Sigmoid colon (tissue), 7 donors: ENCODE results near the gene NAB2. TPM values are rescaled to one million over a fixed set of nuclear protein-coding genes. Genes with fewer than 3 reads are reported as not detected.

ENCODE experiments used
- DNase-seq: peaks from one replicate; pipeline ENCODE4 v3.0.0-alpha.2; 2019
- H3K27ac ChIP-seq, 4 donors: fragments of 200-600 bp; sonication (generic); one replicate each; pipeline ENCODE4 v1.5.1; 2016 to 2019; ENCODE audit warnings: mild to moderate bottlenecking in 1 of 4
- H3K27me3 ChIP-seq, 3 donors: fragments of 200-600 bp; sonication (generic); one replicate each; pipeline ENCODE4 v1.5.1; 2019; ENCODE audit warnings: mild to moderate bottlenecking in 1 of 3
- H3K36me3 ChIP-seq, 4 donors: fragments of 200-600 bp; sonication (generic); one replicate each; pipeline ENCODE4 v1.5.1; 2016 to 2019
- H3K4me1 ChIP-seq, 4 donors: fragments of 200-600 bp; sonication (generic); one replicate each; pipeline ENCODE4 v1.5.1; 2017 to 2019
- H3K4me3 ChIP-seq, 4 donors: fragments of 200-600 bp; sonication (generic); one replicate each; pipeline ENCODE4 v1.5.1; 2017 to 2019; ENCODE audit warnings: mild to moderate bottlenecking in 2 of 4, moderate library complexity in 1 of 4
- H3K9me3 ChIP-seq, 4 donors: fragments of 200-600 bp in 3 of 4; sonication (generic) in 3 of 4; one replicate each; pipeline versions ENCODE4 v1.5.1 to v1.6.1; 2013 to 2019
- EP300 ChIP-seq, 4 donors: sonication (generic); formaldehyde crosslinking; IDR thresholded peaks; one replicate each; pipeline ENCODE4 v1.6.1; 2017; ENCODE audit warnings: antibody characterized with exemption in 4 of 4
- POLR2A ChIP-seq, 2 donors: fragments of 450-650 bp; IDR thresholded peaks; one replicate each; pipeline ENCODE4 v1.6.1; 2016; ENCODE audit warnings: antibody characterized with exemption in 2 of 2, mild to moderate bottlenecking in 2 of 2, moderate library complexity in 2 of 2
- POLR2AphosphoS5 ChIP-seq, 4 donors: sonication (generic); formaldehyde crosslinking; IDR thresholded peaks; one replicate each; pipeline ENCODE4 v1.6.1; 2017; ENCODE audit warnings: antibody characterized with exemption in 4 of 4
- WGBS, 2 donors: extraction: QIAGEN DNeasy Blood & Tissue Kit; methylation state at CpG; one replicate each; pipeline ENCODE4 v1.1.7; 2013; 5-methylcytosine and 5-hydroxymethylcytosine counted together
- intact Hi-C: fragments of 100-400 bp; cut with DNase I; formaldehyde crosslinking; loops from one replicate; pipeline ENCODE4 v1.15.1; 2023
- polyA plus RNA-seq, 3 donors: library from polyadenylated mRNA; stranded (reverse); fragments of 200-250 nt; gene quantifications; one replicate each; pipeline ENCODE4 v1.2.3, GENCODE V29; 2013
- total RNA-seq, 4 donors: library from RNA; depleted of rRNA; stranded (reverse); fragments of >200 nt; gene quantifications; one replicate each; pipeline ENCODE4 v1.1.0, GENCODE V29; 2016
- TF ChIP-seq, protein P1 (sequence below), 4 experiments: fragments of 450-650 bp in 3 of 4; fragments of 200-600 bp in 1 of 4; IDR thresholded peaks; one replicate each; pipeline ENCODE4 v1.5.1; 2016 to 2019; ENCODE audit warnings: antibody characterized with exemption in 4 of 4, mild to moderate bottlenecking in 3 of 4, moderate library complexity in 2 of 4
- donor health status: healthy with polysubstance abuse.
- donor health status: Bipolar disorder and iron deficiency.
- donor health status: healthy.

Gene NAB2
- total and polyA plus RNA-seq, 7 donors = 2.5 to 28.9 (median 24.8) TPM

DNA sequence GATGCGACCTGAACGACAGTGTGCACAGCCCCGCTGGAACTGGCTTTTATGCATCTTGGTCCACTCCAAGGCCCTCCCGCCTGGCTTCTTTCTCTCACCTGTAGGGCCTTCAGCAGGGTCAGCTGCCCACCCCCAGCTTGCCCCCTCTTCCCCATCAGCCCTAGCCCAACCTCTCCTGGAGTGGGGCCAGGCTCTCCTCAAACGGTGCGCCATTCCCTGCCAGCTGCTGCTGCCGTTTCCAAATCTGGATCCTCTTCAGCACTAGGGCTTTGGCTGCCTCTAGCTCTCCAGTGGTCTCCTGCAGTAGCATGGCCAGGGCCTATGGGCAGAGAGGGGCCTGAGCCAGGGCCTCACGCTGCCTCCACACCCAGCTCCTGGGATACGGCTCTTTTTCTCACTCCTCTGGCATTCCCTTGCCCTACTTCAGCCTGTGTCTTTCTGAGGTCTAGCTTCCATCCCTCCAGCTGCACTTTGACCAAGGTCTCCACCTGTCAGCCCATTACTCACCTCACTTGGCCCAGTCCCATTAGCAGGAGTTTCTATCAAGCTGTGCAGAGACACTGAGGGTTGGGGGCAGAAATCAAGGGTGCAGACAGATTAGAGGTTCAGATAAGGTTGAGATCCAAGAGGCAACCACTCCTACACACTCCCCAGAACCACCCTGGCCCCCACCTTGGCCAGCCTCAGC lies 17.3 kb downstream of the NAB2 start:
- Histone ChIP-seq H3K27ac (peak overlapping the region in 2 of 4 donors; percentile 1 to 36), H3K36me3 (peaks cover 18 to 64% (median 30%) of the 10 kb centered on the region in 4 donors)

GRCh38 chr12:57107456-57108155 lies 18.7 kb downstream of the NAB2 start:
- no peak for DNase-seq

More for the DNA sequence above, 17.3 kb downstream of the NAB2 start:
- Histone ChIP-seq H3K4me1 (peaks cover 0 to 47% (median 44%) of the 10 kb centered on the region in 4 donors), H3K27me3 (no peaks in the 10 kb centered on the region), H3K9me3 (no peaks in the 10 kb centered on the region), H3K4me3 (no peak overlapping the region)
- intact Hi-C loops = no loop called here
- WGBS, 2 donors = 82 to 87% methylated on average over 9 of the region's 9 CpGs
- no peak for TF ChIP-seq POLR2A (IDR thresholded peaks at IDR 0.05)
- TF ChIP-seq, protein P1, sequence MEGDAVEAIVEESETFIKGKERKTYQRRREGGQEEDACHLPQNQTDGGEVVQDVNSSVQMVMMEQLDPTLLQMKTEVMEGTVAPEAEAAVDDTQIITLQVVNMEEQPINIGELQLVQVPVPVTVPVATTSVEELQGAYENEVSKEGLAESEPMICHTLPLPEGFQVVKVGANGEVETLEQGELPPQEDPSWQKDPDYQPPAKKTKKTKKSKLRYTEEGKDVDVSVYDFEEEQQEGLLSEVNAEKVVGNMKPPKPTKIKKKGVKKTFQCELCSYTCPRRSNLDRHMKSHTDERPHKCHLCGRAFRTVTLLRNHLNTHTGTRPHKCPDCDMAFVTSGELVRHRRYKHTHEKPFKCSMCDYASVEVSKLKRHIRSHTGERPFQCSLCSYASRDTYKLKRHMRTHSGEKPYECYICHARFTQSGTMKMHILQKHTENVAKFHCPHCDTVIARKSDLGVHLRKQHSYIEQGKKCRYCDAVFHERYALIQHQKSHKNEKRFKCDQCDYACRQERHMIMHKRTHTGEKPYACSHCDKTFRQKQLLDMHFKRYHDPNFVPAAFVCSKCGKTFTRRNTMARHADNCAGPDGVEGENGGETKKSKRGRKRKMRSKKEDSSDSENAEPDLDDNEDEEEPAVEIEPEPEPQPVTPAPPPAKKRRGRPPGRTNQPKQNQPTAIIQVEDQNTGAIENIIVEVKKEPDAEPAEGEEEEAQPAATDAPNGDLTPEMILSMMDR (IDR thresholded peaks at IDR 0.05) = no peak
- no peak for TF ChIP-seq EP300 (IDR thresholded peaks at IDR 0.05)
- no peak for TF ChIP-seq POLR2AphosphoS5 (IDR thresholded peaks at IDR 0.05)
- DNase-seq = no peak

GRCh38 chr12:57109207-57110103 lies 20.5 kb downstream of the NAB2 start:
- TF ChIP-seq POLR2AphosphoS5 (IDR thresholded peaks at IDR 0.05) (no peak), POLR2A (IDR thresholded peaks at IDR 0.05) (no peak), EP300 (IDR thresholded peaks at IDR 0.05) (no peak)
- TF ChIP-seq, protein P1 (IDR thresholded peaks at IDR 0.05) = no peak
- H3K27ac ChIP-seq = peak overlapping the region; percentile 94 to 99 (median 98)
- no peak for DNase-seq
- peak overlapping the region; percentile 59 to 83 (median 68) for H3K4me3 ChIP-seq
- H3K36me3 ChIP-seq = peaks cover 18 to 36% (median 25%) of the 10 kb centered on the region in 4 donors
- WGBS, 2 donors = 52 to 59% methylated on average over 7 of the region's 7 CpGs
- peaks cover 0 to 55% (median 50%) of the 10 kb centered on the region in 4 donors for H3K4me1 ChIP-seq
- intact Hi-C loops = loop anchor here (1.0 to 5.0 kb wide), 2 partner anchors 17 to 102 kb away; partner anchors contain the start of gene ZBTB39
- no peaks in the 10 kb centered on the region for H3K27me3 ChIP-seq
- no peaks in the 10 kb centered on the region for H3K9me3 ChIP-seq

More at GRCh38 chr12:57107456-57108155, 18.7 kb downstream of the NAB2 start:
- Histone ChIP-seq H3K27ac (peak overlapping the region in 3 of 4 donors; percentile 38 to 98 (median 47)), H3K4me1 (peaks cover 0 to 52% (median 48%) of the 10 kb centered on the region in 4 donors), H3K27me3 (no peaks in the 10 kb centered on the region), H3K36me3 (peaks cover 18 to 50% (median 30%) of the 10 kb centered on the region in 4 donors), H3K9me3 (no peaks in the 10 kb centered on the region), H3K4me3 (no peak overlapping the region)
- WGBS, 2 donors = 75 to 79% methylated on average over 7 of the region's 7 CpGs
- intact Hi-C loops = loop anchor here (1.0 kb wide), 1 partner anchor 14 kb away; no protein-coding TSS in a partner anchor
- peak; percentile 14 to 67 (median 44) for TF ChIP-seq POLR2AphosphoS5 (IDR thresholded peaks at IDR 0.05)
- TF ChIP-seq, protein P1 (IDR thresholded peaks at IDR 0.05) = no peak
